BJ (cell line): ENCODE measurements around the gene TFAP2C. TPM values are rescaled to one million over a fixed set of nuclear protein-coding genes. Genes with fewer than 3 reads are reported as not detected.

Experiments used
- CTCF ChIA-PET: fragments of 350-600 bp; formaldehyde crosslinking; extraction: SDS; loops from one replicate; lab custom pipeline; 2021; ENCODE audit warnings: antibody characterized with exemption, inconsistent platforms; lab: Yijun Ruan, JAX
- POLR2A ChIA-PET: fragments of 300-600 bp; sonication (Branson Sonifier 250); formaldehyde crosslinking; extraction: SDS; loops from one replicate; lab custom pipeline; 2021; ENCODE audit warnings: antibody characterized with exemption; lab: Charles Lee
- DNase-seq: peaks from one replicate; pipeline ENCODE4 v3.0.0-alpha.2; 2011; ENCODE audit warnings: low read depth
- H3K27me3 ChIP-seq: 2 replicates; pipeline ENCODE4 v1.6.0; 2011; ENCODE audit warnings: low read length; ENCODE audit not compliant: control insufficient read depth, insufficient read depth
- H3K36me3 ChIP-seq: 2 replicates; pipeline ENCODE4 v1.5.1; 2011; ENCODE audit warnings: low read length; ENCODE audit not compliant: control insufficient read depth, insufficient read depth
- H3K4me3 ChIP-seq: 2 replicates; pipeline ENCODE4 v1.5.1; 2011; ENCODE audit warnings: low read depth, mild to moderate bottlenecking, control low read depth, low read length
- CTCF ChIP-seq: IDR thresholded peaks from 2 replicates; pipeline ENCODE4 v1.5.1; 2011; ENCODE audit warnings: low read depth, mild to moderate bottlenecking, control low read depth, inconsistent platforms, low read length, moderate library complexity; ENCODE audit not compliant: insufficient read depth
- polyA plus RNA-seq: library from polyadenylated mRNA; depleted of rRNA; stranded (reverse); fragments of >200 nt; gene quantifications from 2 replicates; pipeline ENCODE4 v1.2.3, GENCODE V29; 2011; rRNA removed
- small RNA-seq: library from RNA; depleted of rRNA; stranded (forward); fragments of <200 nt; gene quantifications from one replicate; pipeline ENCODE3, GENCODE V24; 2012; ENCODE audit warnings: low replicate concordance, low read depth; ENCODE audit not compliant: insufficient read length

TFAP2C gene
- polyA plus RNA-seq, 1 experiment, result 4.4 TPM

- Histone ChIP-seq H3K36me3 (no peaks in the 10 kb centered on the region), H3K4me3 (no peak overlapping the region), H3K27me3 (no peaks in the 10 kb centered on the region)
- no peak for TF ChIP-seq CTCF
- ChIA-PET CTCF (no interaction called here), POLR2A (no interaction called here)
- DNase-seq, result no peak
Measured at GRCh38 chr20:56676679-56677078, 47.6 kb downstream of the TFAP2C start.

DNA sequence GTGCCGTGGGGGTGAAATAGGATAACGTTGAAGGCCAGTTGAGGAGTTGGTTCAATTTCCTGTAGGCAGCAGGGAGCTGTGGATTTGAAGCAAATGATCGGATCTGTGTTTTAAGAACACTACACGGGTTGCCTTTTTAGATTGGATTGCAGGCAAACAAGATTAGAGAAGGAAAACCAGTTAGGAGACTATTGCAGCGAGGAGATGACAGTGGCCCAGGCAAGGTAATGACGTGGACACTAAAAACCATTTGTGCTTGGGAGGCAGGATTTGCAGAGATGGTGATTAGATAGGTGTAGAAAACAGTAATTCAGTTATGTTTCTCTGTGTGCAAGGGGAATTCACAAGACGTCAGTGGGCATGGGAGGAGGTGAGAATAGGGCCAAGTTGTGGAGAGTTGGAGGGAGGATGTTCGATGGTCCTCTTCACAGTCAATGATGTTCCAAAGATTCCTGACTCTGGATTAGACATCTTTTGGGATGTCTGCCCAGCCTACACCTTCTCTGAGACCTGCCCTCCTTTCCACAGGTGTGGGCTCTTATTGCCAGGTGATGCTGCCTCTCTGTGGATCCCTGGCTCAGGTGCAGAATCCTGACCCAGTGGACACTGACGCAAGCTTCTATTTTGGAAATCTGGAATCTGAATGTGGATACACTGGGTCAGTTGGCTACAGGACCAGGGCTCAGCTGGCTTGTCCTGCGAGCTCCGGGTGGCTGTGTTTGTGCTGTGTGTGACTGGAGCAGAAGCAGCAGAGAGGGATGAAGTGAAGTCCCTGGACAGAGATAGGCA is 54.2 kb downstream of the TFAP2C start:
- Histone ChIP-seq H3K4me3 (no peak overlapping the region), H3K27me3 (no peaks in the 10 kb centered on the region), H3K36me3 (no peaks in the 10 kb centered on the region)
- ChIA-PET CTCF (no interaction called here), POLR2A (no interaction called here)
- DNase-seq, result no peak
- TF ChIP-seq CTCF, result no peak

- no peak overlapping the region for H3K4me3 ChIP-seq
- no peaks in the 10 kb centered on the region for H3K27me3 ChIP-seq
- TF ChIP-seq CTCF, result no peak
- no peak for DNase-seq
- ChIA-PET CTCF (no interaction called here), POLR2A (no interaction called here)
- no peaks in the 10 kb centered on the region for H3K36me3 ChIP-seq
Measured at GRCh38 chr20:56685879-56686278, 56.8 kb downstream of the TFAP2C start.

DNA sequence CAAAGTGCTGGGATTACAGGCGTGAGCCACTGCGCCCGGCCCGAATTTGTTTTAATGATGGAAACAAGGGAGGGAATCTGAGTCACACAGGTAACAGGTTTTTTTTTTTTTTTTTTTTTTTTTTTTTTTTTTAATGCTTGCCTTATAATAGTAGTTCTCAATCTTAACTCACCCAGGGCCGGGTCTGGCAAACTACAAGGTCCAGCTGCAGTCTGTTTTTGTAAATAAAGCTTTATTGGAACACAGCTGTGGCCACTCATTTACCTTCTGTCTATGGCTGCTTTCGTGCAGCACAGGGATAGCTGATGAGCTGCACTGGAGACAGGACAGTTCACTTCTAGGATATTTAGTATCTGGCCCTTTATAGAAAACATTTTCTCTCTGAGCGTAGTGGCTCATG is 58.0 kb downstream of the TFAP2C start:
- CTCF ChIA-PET, result no interaction called here
- H3K36me3 ChIP-seq, result no peaks in the 10 kb centered on the region
- no peak for DNase-seq

GRCh38 chr20:56688106-56688505 is 59.0 kb downstream of the TFAP2C start:
- H3K36me3 ChIP-seq, result no peaks in the 10 kb centered on the region
- TF ChIP-seq CTCF, result no peak
- H3K4me3 ChIP-seq, result no peak overlapping the region
- CTCF ChIA-PET, result no interaction called here
- POLR2A ChIA-PET, result no interaction called here
- no peak for DNase-seq
- H3K27me3 ChIP-seq, result no peaks in the 10 kb centered on the region

More for the DNA sequence above, 58.0 kb downstream of the TFAP2C start:
- Histone ChIP-seq H3K27me3 (no peaks in the 10 kb centered on the region), H3K4me3 (no peak overlapping the region)
- POLR2A ChIA-PET, result no interaction called here
- no peak for TF ChIP-seq CTCF

Small RNA genes within 50 kb of the gene (small RNA-seq; reads per million reads assigned to genes)
- gene RN7SL170P, result not detected
- gene RNU6-1146P, result not detected

Other genes starting within 250 kb of the TFAP2C start
- gene AURKA, start 237.1 kb upstream of the TFAP2C start, polyA plus RNA-seq, result 40.4 and 46.4 TPM in 2 replicates
- gene CSTF1, start 236.7 kb upstream of the TFAP2C start, polyA plus RNA-seq, result 59.5 and 70.9 TPM in 2 replicates
- 0.50 and 0.63 TPM in 2 replicates for gene CASS4, start 217.0 kb upstream of the TFAP2C start, polyA plus RNA-seq
- gene RTF2, start 160.7 kb upstream of the TFAP2C start, polyA plus RNA-seq, result 126 and 145 TPM in 2 replicates
- gene FAM209A, start 104.6 kb upstream of the TFAP2C start, polyA plus RNA-seq, result 0.09 and 0.11 TPM in 2 replicates
- 0.33 TPM in 1 of 2 replicates, not detected in the other for gene FAM209B, start 96.1 kb upstream of the TFAP2C start, polyA plus RNA-seq